ENCODE data around the gene ASAP2.

Gene ASAP2

DNA sequence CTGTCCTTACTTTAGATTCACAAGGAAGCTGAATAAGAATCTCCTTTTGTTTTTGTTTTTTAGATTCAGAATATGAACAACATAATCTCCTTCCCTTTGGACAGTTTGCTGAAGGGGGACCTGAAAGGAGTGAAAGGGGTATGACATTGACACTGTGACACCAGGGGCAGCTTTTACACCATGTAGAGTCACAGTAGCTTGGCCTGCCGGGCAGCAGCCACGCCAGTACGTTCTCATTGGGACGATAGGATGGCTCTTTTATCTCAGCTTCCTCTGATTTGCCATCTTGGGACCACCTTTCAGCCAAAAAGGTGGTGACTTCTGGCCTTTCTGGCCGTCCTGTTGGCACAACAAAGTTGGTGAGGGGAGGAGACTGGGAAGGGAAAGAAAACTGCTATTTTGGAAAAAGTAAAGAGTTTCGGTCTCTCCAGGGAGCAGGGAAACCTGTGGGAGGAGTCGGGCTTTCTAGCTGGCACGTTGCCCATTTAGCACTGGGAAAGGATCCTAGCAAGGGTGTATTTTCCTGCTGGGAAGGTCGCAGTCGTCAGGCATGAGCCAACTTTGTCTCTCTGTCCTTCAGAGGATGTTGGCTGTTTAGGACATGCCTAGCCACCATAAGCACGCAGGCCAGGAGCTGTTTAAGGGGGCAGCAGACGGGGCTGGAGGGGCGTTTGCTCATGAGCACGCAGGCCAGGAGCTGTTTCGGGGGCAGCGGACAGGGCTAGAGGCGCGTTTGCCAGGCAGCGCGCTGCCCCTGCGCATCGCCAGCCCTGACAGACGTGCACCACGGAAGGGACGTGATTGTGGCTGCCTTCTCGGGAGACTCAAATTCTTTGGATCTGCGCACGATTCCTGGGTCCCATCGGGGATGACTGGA, 112.1 kb downstream of the ASAP2 start:
- Histone ChIP-seq H3K27me3 (ENCODE audit: control insufficient read depth in 3 of 3, insufficient read depth in 3 of 3, low read depth in 1 of 3, low read length in 3 of 3) (no peaks in the 10 kb centered on the region), H3K79me1 (ENCODE audit: low read depth, low read length) (peaks cover 4% of the 10 kb centered on the region), H3K9ac (ENCODE audit: low read depth, low read length, poor library complexity) (no peak overlapping the region), H3K23ac (ENCODE audit: low read depth, low read length, poor library complexity) (no peak overlapping the region), H3K18ac (ENCODE audit: low read length) (no peak overlapping the region), H3K4me3 (ENCODE audit: low read length in 2 of 2) (no peak overlapping the region), H3K4me1 (ENCODE audit: control insufficient read depth in 2 of 2, insufficient read depth in 1 of 2, low read depth in 1 of 2, low read length in 2 of 2) (peaks cover 0 to 2% of the 10 kb centered on the region in 2 donors), H2AFZ (ENCODE audit: low read length) (no peak overlapping the region), H2BK120ac (ENCODE audit: low read depth, low read length) (no peak overlapping the region), H2BK5ac (ENCODE audit: low read length) (no peak overlapping the region), H3K14ac (ENCODE audit: low read length) (no peak overlapping the region), H3K4me2 (ENCODE audit: insufficient read depth, low read length, poor library complexity, severe bottlenecking) (no peak overlapping the region), H4K8ac (ENCODE audit: low read depth, low read length) (no peak overlapping the region), H4K91ac (ENCODE audit: low read depth, low read length, poor library complexity) (no peak overlapping the region), H3K4ac (ENCODE audit: low read length) (no peak overlapping the region), H3K27ac (replicated peaks; ENCODE audit: low read length) (no peak overlapping the region), H2BK12ac (ENCODE audit: low read length) (no peak overlapping the region), H3K36me3 (replicated peaks in 1 of 2; ENCODE audit: control insufficient read depth in 2 of 2, insufficient read depth in 2 of 2, low read length in 2 of 2) (peaks cover 16 to 59% of the 10 kb centered on the region in 2 donors), H2AK5ac (ENCODE audit: low read depth, low read length) (no peak overlapping the region), H2BK15ac (ENCODE audit: low read length) (no peak overlapping the region), H3K9me3 (replicated peaks in 1 of 2; ENCODE audit: control insufficient read depth in 2 of 2, insufficient read depth in 1 of 2, low read depth in 1 of 2, low read length in 2 of 2) (peaks cover 0 to 5% of the 10 kb centered on the region in 2 donors)
- WGBS, 2 donors (ENCODE audit: extremely low coverage in 2 of 2, insufficient read length in 2 of 2, insufficient replicate concordance in 1 of 2), result no CpG with 5 or more reads among the region's 29 CpGs
- no peak for DNase-seq (ENCODE audit: low spot score)

DNA sequence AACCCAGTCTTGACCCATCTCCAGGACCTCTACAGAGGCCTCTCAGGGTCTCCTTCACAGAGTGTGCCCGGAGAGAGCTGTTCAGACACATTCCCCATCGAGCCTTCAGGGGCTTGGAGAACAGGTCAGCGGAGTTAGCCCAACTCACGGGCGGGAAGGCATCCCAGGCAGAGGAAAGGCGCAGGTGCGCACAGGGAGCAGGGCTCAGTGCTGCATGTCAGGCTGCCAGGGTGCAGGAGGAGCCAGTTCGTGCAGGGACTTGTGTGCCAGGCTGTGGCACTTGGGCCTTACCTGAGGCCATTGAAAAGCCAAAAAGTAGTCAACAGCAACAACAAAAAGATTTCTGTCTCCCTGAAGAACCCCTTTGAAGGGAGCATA, 112.7 kb downstream of the ASAP2 start:
- no CpG with 5 or more reads among the region's 8 CpGs for WGBS, 2 donors (ENCODE audit: extremely low coverage in 2 of 2, insufficient read length in 2 of 2, insufficient replicate concordance in 1 of 2)
- no peak overlapping the region for H3K14ac ChIP-seq (ENCODE audit: low read length)
- no peak overlapping the region for H2BK15ac ChIP-seq (ENCODE audit: low read length)
- H3K4ac ChIP-seq (ENCODE audit: low read length), result no peak overlapping the region
- H4K8ac ChIP-seq (ENCODE audit: low read depth, low read length), result no peak overlapping the region
- H3K4me2 ChIP-seq (ENCODE audit: insufficient read depth, low read length, poor library complexity, severe bottlenecking), result no peak overlapping the region
- peaks cover 0 to 5% of the 10 kb centered on the region in 2 donors for H3K9me3 ChIP-seq (replicated peaks in 1 of 2; ENCODE audit: control insufficient read depth in 2 of 2, insufficient read depth in 1 of 2, low read depth in 1 of 2, low read length in 2 of 2)
- no peak overlapping the region for H3K18ac ChIP-seq (ENCODE audit: low read length)
- H2AFZ ChIP-seq (ENCODE audit: low read length), result no peak overlapping the region
- H3K23ac ChIP-seq (ENCODE audit: low read depth, low read length, poor library complexity), result no peak overlapping the region
- H3K9ac ChIP-seq (ENCODE audit: low read depth, low read length, poor library complexity), result no peak overlapping the region
- H3K27me3 ChIP-seq (ENCODE audit: control insufficient read depth in 3 of 3, insufficient read depth in 3 of 3, low read depth in 1 of 3, low read length in 3 of 3), result no peaks in the 10 kb centered on the region
- peaks cover 4% of the 10 kb centered on the region for H3K79me1 ChIP-seq (ENCODE audit: low read depth, low read length)
- H3K36me3 ChIP-seq (replicated peaks in 1 of 2; ENCODE audit: control insufficient read depth in 2 of 2, insufficient read depth in 2 of 2, low read length in 2 of 2), result peaks cover 18 to 65% of the 10 kb centered on the region in 2 donors
- H2AK5ac ChIP-seq (ENCODE audit: low read depth, low read length), result no peak overlapping the region
- H3K4me1 ChIP-seq (ENCODE audit: control insufficient read depth in 2 of 2, insufficient read depth in 1 of 2, low read depth in 1 of 2, low read length in 2 of 2), result peaks cover 0 to 2% of the 10 kb centered on the region in 2 donors
- no peak overlapping the region for H2BK12ac ChIP-seq (ENCODE audit: low read length)
- no peak overlapping the region for H2BK120ac ChIP-seq (ENCODE audit: low read depth, low read length)
- peak overlapping the region; percentile 16 for H4K91ac ChIP-seq (ENCODE audit: low read depth, low read length, poor library complexity)
- H3K27ac ChIP-seq (replicated peaks; ENCODE audit: low read length), result no peak overlapping the region
- no peak for DNase-seq (ENCODE audit: low spot score)
- H2BK5ac ChIP-seq (ENCODE audit: low read length), result no peak overlapping the region
- no peak overlapping the region for H3K4me3 ChIP-seq (ENCODE audit: low read length in 2 of 2)

DNA sequence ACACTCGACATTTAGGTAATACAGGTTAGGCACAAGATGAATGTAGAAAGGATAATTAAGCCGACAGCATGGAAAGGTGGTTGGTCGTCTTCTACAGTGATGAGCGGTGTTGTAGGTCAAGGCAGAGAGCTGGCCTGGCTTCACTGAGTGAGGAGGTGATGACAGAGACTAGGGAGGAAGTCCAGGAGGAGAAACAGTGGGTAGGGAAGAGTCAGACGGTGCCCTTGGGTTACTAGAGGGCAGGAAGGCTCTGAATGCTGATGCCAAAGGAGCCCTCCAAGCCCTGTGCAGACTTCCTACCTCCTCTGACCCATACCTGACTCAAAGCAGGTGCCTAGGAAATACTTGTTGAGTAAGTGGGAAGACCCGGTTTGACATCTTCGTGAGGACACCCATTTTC, 116.0 kb downstream of the ASAP2 start:
- Histone ChIP-seq H3K36me3 (replicated peaks in 1 of 2; ENCODE audit: control insufficient read depth in 2 of 2, insufficient read depth in 2 of 2, low read length in 2 of 2) (peaks cover 18 to 93% of the 10 kb centered on the region in 2 donors), H3K14ac (ENCODE audit: low read length) (no peak overlapping the region), H2AFZ (ENCODE audit: low read length) (no peak overlapping the region), H2AK5ac (ENCODE audit: low read depth, low read length) (no peak overlapping the region), H3K4me2 (ENCODE audit: insufficient read depth, low read length, poor library complexity, severe bottlenecking) (no peak overlapping the region), H2BK12ac (ENCODE audit: low read length) (no peak overlapping the region), H2BK120ac (ENCODE audit: low read depth, low read length) (no peak overlapping the region), H4K91ac (ENCODE audit: low read depth, low read length, poor library complexity) (no peak overlapping the region), H3K79me1 (ENCODE audit: low read depth, low read length) (no peaks in the 10 kb centered on the region), H4K8ac (ENCODE audit: low read depth, low read length) (no peak overlapping the region), H3K27ac (replicated peaks; ENCODE audit: low read length) (no peak overlapping the region), H3K9me3 (replicated peaks in 1 of 2; ENCODE audit: control insufficient read depth in 2 of 2, insufficient read depth in 1 of 2, low read depth in 1 of 2, low read length in 2 of 2) (peaks cover 0 to 3% of the 10 kb centered on the region in 2 donors), H3K18ac (ENCODE audit: low read length) (no peak overlapping the region), H2BK5ac (ENCODE audit: low read length) (no peak overlapping the region), H3K4me3 (ENCODE audit: low read length in 2 of 2) (peak overlapping the region in 1 of 2 donors; percentile 2), H2BK15ac (ENCODE audit: low read length) (no peak overlapping the region), H3K9ac (ENCODE audit: low read depth, low read length, poor library complexity) (no peak overlapping the region), H3K23ac (ENCODE audit: low read depth, low read length, poor library complexity) (no peak overlapping the region), H3K4me1 (ENCODE audit: control insufficient read depth in 2 of 2, insufficient read depth in 1 of 2, low read depth in 1 of 2, low read length in 2 of 2) (peaks cover 0 to 2% of the 10 kb centered on the region in 2 donors), H3K4ac (ENCODE audit: low read length) (no peak overlapping the region), H3K27me3 (ENCODE audit: control insufficient read depth in 3 of 3, insufficient read depth in 3 of 3, low read depth in 1 of 3, low read length in 3 of 3) (no peaks in the 10 kb centered on the region)
- no peak for DNase-seq (ENCODE audit: low spot score)
- WGBS, 2 donors (ENCODE audit: extremely low coverage in 2 of 2, insufficient read length in 2 of 2, insufficient replicate concordance in 1 of 2), result no CpG with 5 or more reads among the region's 7 CpGs

DNA sequence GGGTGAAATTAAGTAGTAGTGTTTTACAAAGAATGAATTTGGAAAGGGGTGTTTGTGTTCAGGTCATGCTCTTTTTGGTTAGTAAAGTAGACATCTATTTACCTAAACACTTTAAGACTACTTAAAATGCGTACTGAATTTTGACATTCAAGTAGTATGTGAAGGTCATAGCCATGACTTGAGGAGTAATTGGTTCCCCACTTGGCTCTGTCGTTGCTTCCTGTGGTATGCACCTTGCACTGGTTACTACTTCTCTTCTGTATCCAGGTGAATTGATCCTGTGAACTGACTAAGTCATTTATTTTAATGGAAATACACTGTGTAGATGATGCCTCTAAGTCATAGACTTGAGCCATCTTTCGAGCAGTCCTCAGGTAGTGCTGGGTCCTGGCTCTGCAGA, 118.8 kb downstream of the ASAP2 start:
- no peak for DNase-seq (ENCODE audit: low spot score)
- H3K23ac ChIP-seq (ENCODE audit: low read depth, low read length, poor library complexity), result no peak overlapping the region
- H2AK5ac ChIP-seq (ENCODE audit: low read depth, low read length), result no peak overlapping the region
- no peaks in the 10 kb centered on the region for H3K4me1 ChIP-seq (ENCODE audit: control insufficient read depth in 2 of 2, insufficient read depth in 1 of 2, low read depth in 1 of 2, low read length in 2 of 2)
- H3K36me3 ChIP-seq (replicated peaks in 1 of 2; ENCODE audit: control insufficient read depth in 2 of 2, insufficient read depth in 2 of 2, low read length in 2 of 2), result peaks cover 26 to 95% of the 10 kb centered on the region in 2 donors
- no peak overlapping the region for H4K91ac ChIP-seq (ENCODE audit: low read depth, low read length, poor library complexity)
- H3K9ac ChIP-seq (ENCODE audit: low read depth, low read length, poor library complexity), result no peak overlapping the region
- WGBS, 2 donors (ENCODE audit: extremely low coverage in 2 of 2, insufficient read length in 2 of 2, insufficient replicate concordance in 1 of 2), result no CpG with 5 or more reads among the region's 3 CpGs
- no peak overlapping the region for H2BK15ac ChIP-seq (ENCODE audit: low read length)
- no peaks in the 10 kb centered on the region for H3K9me3 ChIP-seq (replicated peaks in 1 of 2; ENCODE audit: control insufficient read depth in 2 of 2, insufficient read depth in 1 of 2, low read depth in 1 of 2, low read length in 2 of 2)
- no peak overlapping the region for H3K4me2 ChIP-seq (ENCODE audit: insufficient read depth, low read length, poor library complexity, severe bottlenecking)
- no peak overlapping the region for H3K27ac ChIP-seq (replicated peaks; ENCODE audit: low read length)
- no peak overlapping the region for H4K8ac ChIP-seq (ENCODE audit: low read depth, low read length)
- H2BK120ac ChIP-seq (ENCODE audit: low read depth, low read length), result no peak overlapping the region
- H3K4ac ChIP-seq (ENCODE audit: low read length), result no peak overlapping the region
- no peak overlapping the region for H2AFZ ChIP-seq (ENCODE audit: low read length)
- H3K4me3 ChIP-seq (ENCODE audit: low read length in 2 of 2), result no peak overlapping the region
- H2BK5ac ChIP-seq (ENCODE audit: low read length), result no peak overlapping the region
- no peak overlapping the region for H2BK12ac ChIP-seq (ENCODE audit: low read length)
- H3K27me3 ChIP-seq (ENCODE audit: control insufficient read depth in 3 of 3, insufficient read depth in 3 of 3, low read depth in 1 of 3, low read length in 3 of 3), result no peaks in the 10 kb centered on the region
- no peaks in the 10 kb centered on the region for H3K79me1 ChIP-seq (ENCODE audit: low read depth, low read length)
- H3K18ac ChIP-seq (ENCODE audit: low read length), result no peak overlapping the region
- no peak overlapping the region for H3K14ac ChIP-seq (ENCODE audit: low read length)
